ENCODE results near the gene NELL1. TPM values are rescaled to one million over a fixed set of nuclear protein-coding genes. Genes with fewer than 3 reads are reported as not detected.

NELL1 gene
- total RNA-seq, 1 donor from 2014 or later, result 0.29 TPM

DNA sequence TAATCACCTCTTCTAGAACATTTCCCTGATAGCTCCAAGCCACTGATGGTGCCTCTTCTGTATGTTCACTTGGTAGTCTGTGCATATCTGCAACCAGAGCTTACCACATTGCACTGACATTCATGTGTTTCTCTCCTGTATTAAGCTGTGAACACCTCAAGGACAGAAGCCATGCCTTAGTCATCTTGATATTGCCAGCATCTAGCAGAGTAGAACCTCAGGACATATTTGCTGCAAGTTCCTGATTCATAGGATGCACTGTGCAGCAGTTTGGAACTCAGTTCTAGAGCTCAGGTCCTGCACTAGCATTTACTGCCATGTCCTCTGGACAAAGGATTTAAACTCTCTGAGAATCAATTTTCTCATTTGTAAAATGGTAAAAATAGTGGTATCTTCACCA is 801.1 kb downstream of the NELL1 start:
- Mint-ChIP-seq H3K36me3 (ENCODE audit: unreplicated experiment) (no peaks in the 10 kb centered on the region), H3K4me3 (ENCODE audit: unreplicated experiment) (no peak overlapping the region), H3K9me3 (ENCODE audit: unreplicated experiment) (no peaks in the 10 kb centered on the region), H3K4me1 (ENCODE audit: low read depth, unreplicated experiment) (no peaks in the 10 kb centered on the region), H3K27me3 (ENCODE audit: unreplicated experiment) (no peaks in the 10 kb centered on the region), H3K27ac (ENCODE audit: unreplicated experiment) (no peak overlapping the region)
- TF ChIP-seq, protein P1, sequence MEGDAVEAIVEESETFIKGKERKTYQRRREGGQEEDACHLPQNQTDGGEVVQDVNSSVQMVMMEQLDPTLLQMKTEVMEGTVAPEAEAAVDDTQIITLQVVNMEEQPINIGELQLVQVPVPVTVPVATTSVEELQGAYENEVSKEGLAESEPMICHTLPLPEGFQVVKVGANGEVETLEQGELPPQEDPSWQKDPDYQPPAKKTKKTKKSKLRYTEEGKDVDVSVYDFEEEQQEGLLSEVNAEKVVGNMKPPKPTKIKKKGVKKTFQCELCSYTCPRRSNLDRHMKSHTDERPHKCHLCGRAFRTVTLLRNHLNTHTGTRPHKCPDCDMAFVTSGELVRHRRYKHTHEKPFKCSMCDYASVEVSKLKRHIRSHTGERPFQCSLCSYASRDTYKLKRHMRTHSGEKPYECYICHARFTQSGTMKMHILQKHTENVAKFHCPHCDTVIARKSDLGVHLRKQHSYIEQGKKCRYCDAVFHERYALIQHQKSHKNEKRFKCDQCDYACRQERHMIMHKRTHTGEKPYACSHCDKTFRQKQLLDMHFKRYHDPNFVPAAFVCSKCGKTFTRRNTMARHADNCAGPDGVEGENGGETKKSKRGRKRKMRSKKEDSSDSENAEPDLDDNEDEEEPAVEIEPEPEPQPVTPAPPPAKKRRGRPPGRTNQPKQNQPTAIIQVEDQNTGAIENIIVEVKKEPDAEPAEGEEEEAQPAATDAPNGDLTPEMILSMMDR (IDR thresholded peaks at IDR 0.05; ENCODE audit: partially characterized antibody, unreplicated experiment), result no peak
- DNase-seq, result no peak

DNA sequence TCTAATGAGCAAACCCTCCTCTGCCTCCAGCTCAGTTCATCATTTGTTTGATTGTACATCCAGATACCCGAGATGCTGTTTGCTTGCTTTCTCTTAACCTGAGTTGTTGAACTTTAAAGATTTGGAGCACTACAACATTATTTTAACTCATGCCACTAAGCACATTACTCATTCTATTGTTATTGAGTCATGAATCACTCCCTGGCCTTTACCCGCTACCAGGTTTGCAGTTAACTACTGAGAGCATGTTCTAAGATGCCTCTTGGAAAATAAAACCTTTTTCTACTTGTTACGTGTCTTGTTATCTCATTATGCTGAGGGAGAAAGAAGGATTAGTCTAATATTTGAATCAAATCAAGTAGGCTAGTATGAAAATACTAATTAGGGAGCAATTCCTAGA is 802.9 kb downstream of the NELL1 start:
- Mint-ChIP-seq H3K27me3 (ENCODE audit: unreplicated experiment) (no peaks in the 10 kb centered on the region), H3K27ac (ENCODE audit: unreplicated experiment) (no peak overlapping the region), H3K4me1 (ENCODE audit: low read depth, unreplicated experiment) (no peaks in the 10 kb centered on the region), H3K36me3 (ENCODE audit: unreplicated experiment) (no peaks in the 10 kb centered on the region), H3K9me3 (ENCODE audit: unreplicated experiment) (no peaks in the 10 kb centered on the region), H3K4me3 (ENCODE audit: unreplicated experiment) (no peak overlapping the region)
- no peak for DNase-seq
- TF ChIP-seq, protein P1 (IDR thresholded peaks at IDR 0.05; ENCODE audit: partially characterized antibody, unreplicated experiment), result no peak

DNA sequence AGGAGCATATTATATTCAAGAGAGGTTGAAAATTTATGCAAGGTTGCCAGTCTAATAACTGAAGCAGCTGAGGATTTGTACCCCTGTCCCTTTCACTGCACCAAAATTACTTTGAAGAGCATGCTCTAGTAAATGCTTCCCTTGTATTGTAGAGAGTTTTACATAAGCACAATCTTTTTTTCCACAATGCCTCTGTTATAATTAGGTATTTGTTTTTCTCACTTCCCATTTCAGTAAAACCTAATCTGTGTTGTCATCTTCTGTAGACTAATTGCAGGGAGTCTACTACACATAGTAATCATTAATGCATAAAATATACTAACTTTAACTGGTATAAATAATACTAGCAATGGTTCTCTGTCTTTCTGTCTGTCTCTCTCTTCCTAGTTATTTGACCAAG is 805.1 kb downstream of the NELL1 start:
- TF ChIP-seq, protein P1 (IDR thresholded peaks at IDR 0.05; ENCODE audit: partially characterized antibody, unreplicated experiment), result no peak
- H3K4me3 Mint-ChIP-seq (ENCODE audit: unreplicated experiment), result no peak overlapping the region
- DNase-seq, result no peak
- no peaks in the 10 kb centered on the region for H3K4me1 Mint-ChIP-seq (ENCODE audit: low read depth, unreplicated experiment)
- H3K36me3 Mint-ChIP-seq (ENCODE audit: unreplicated experiment), result no peaks in the 10 kb centered on the region
- H3K27me3 Mint-ChIP-seq (ENCODE audit: unreplicated experiment), result no peaks in the 10 kb centered on the region
- no peak overlapping the region for H3K27ac Mint-ChIP-seq (ENCODE audit: unreplicated experiment)
- H3K9me3 Mint-ChIP-seq (ENCODE audit: unreplicated experiment), result no peaks in the 10 kb centered on the region

DNA sequence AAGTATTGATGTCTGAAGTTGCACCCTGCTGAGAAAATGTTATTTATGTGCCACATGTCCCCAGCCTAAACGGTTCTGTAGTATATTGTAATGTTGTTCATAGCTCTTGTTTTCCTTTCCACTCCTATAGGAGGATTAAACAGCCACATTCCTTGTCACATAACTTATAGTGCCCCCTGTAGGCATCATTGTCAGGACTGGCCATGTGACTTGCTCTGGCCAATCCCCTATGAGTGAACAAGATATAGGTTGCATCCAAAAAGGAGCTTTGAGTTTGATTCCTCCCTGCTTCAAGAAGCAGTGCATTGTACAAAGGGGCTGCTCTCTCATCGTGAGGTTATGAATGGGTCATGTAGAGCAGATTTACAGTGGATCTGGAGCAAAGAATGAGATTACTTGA is 805.9 kb downstream of the NELL1 start:
- TF ChIP-seq, protein P1 (IDR thresholded peaks at IDR 0.05; ENCODE audit: partially characterized antibody, unreplicated experiment), result no peak
- no peaks in the 10 kb centered on the region for H3K27me3 Mint-ChIP-seq (ENCODE audit: unreplicated experiment)
- no peak overlapping the region for H3K4me3 Mint-ChIP-seq (ENCODE audit: unreplicated experiment)
- H3K9me3 Mint-ChIP-seq (ENCODE audit: unreplicated experiment), result no peaks in the 10 kb centered on the region
- DNase-seq, result no peak
- no peak overlapping the region for H3K27ac Mint-ChIP-seq (ENCODE audit: unreplicated experiment)
- no peaks in the 10 kb centered on the region for H3K4me1 Mint-ChIP-seq (ENCODE audit: low read depth, unreplicated experiment)
- H3K36me3 Mint-ChIP-seq (ENCODE audit: unreplicated experiment), result no peaks in the 10 kb centered on the region

DNA sequence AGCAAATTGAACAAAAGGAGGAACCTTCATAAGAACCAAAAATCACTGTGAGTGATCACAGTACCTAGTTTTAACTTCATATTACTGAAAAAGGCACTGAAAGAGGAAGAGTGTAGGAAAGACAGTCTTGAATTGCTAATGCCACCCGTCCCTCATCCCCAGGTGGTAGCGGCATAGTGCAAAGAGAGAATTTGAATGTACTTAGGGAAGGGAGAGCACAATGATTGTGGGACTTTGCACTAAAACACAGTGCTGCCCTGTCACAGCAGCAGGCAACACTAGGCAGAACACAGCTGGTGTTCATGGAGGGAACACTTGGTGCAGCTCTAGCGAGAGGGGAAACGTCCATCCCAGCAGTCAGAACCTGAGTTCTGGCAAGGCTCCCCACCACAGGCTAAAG is 807.2 kb downstream of the NELL1 start:
- Mint-ChIP-seq H3K36me3 (ENCODE audit: unreplicated experiment) (no peaks in the 10 kb centered on the region), H3K27ac (ENCODE audit: unreplicated experiment) (no peak overlapping the region), H3K9me3 (ENCODE audit: unreplicated experiment) (no peaks in the 10 kb centered on the region), H3K4me1 (ENCODE audit: low read depth, unreplicated experiment) (no peaks in the 10 kb centered on the region), H3K4me3 (ENCODE audit: unreplicated experiment) (no peak overlapping the region), H3K27me3 (ENCODE audit: unreplicated experiment) (no peaks in the 10 kb centered on the region)
- TF ChIP-seq, protein P1 (IDR thresholded peaks at IDR 0.05; ENCODE audit: partially characterized antibody, unreplicated experiment), result no peak
- no peak for DNase-seq
